ENCODE data around the gene LCE1E.

The LCE1E gene

GRCh38 chr1:152783095-152783494 lies 3.0 kb upstream of the LCE1E start:
- DNase-seq = no peak

DNA sequence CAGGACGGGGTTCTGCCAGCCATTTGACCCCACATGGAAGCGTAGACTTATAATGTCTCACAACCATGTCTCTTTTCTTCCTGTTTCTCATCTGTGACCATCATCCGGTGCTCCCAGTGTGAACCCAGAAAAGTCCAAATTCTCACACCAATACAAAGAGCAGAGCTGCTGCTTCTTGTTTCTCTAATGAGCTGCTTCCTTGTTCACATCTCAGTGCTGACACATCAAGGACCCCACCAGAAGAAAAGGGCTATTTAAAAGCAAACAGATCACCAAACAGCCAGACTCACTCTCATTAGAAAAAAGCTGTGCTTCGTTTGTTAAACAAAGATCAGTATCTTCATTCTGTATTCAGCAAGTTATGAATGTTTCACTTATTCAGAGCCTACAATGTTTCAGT lies 9.6 kb downstream of the LCE1E start:
- no peak for DNase-seq

DNA sequence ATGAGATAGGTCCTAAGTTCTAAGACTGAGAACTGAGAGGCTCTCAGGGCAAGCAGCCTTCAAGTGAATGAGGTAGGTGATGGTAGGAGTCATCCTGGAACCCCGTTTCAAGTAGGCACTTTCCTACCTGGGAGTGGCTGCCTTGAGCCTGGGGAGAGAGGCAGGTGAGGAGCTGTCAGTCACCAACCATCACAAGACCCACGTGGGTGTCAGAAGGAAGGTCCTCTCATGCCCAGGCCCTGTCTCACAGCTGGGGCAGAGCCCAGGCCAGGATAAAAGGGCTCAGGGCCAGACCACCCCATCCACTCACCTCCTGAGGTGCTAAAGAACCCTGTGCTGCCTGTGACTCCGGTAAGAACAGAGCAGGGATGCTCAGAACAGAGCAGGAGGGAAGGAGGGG lies 10.4 kb downstream of the LCE1E start, which contains the start of gene LCE1D:
TSS of gene LCE1D (plus strand) at position 301 of the 400 bp plus-strand sequence. CDS start 1,074 bp downstream, outside the sequence.
- DNase-seq = no peak

- DNase-seq = no peak
Observed at GRCh38 chr1:152801333-152801732, 15.3 kb downstream of the LCE1E start.

DNA sequence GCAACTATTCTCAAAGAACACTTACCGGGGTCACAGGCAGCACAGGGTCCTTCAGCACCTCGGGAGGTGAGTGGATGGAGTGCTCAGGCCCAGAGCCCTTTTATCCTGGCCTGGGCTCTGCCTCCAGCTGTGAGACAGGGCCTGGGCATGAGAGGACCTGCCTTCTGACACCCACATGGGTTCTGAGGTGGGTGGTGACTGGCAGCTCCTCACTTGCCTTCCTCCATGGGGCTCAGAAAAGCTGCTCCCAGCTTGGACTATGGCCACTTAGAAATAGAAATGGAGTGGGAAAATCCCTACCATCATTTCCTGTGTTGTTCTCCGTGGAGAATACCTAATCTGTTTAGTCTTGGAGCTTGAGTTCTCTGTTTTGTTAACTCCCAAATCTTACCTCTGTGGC lies 20.5 kb downstream of the LCE1E start, which contains the start of gene LCE1C:
TSS of gene LCE1C (minus strand) at position 76 of the 400 bp plus-strand sequence. CDS start 1,173 bp downstream, outside the sequence.
- DNase-seq = no peak

DNA sequence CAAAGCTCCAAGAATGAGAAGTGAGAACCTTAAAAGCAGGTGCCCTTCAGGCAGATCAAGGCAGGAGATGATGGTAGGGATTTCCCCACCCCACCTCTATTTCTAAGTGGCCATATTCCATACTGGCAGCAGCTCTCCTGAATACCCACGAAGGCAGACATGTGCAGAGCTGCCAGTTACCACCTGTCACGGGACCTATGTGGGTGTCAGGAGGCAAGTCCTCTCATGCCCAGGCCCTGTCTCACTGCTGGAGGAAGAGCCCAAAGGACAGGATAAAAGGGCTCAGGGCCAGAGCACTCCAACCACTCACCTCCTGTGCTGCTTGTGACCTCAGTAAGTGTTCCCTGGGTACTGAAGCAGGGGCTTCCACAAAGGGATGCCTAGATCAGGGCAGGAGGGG lies 25.0 kb downstream of the LCE1E start:
- no peak for DNase-seq

DNA sequence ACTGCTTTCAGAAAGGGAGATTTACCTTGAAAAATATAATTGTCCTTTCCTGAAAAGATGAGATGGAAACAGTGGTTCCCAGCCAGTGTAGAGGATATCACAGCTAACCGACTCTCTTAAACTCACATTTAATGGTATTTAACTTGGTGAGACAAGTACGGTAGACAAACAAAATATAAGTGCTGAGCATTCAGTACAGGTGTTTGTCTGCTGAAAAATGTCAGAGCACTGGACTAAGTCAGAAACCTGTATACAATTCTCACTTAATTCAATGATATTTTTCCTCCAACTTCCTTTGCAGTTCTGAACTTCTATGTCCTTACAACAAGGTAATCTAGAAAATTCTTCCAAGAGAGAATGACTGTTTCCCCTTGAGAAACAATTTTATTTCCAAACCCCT lies 25.6 kb downstream of the LCE1E start, which contains the start of gene LCE1B:
TSS of gene LCE1B (plus strand) at position 301 of the 400 bp plus-strand sequence. CDS start 476 bp downstream, outside the sequence.
- DNase-seq = no peak

DNA sequence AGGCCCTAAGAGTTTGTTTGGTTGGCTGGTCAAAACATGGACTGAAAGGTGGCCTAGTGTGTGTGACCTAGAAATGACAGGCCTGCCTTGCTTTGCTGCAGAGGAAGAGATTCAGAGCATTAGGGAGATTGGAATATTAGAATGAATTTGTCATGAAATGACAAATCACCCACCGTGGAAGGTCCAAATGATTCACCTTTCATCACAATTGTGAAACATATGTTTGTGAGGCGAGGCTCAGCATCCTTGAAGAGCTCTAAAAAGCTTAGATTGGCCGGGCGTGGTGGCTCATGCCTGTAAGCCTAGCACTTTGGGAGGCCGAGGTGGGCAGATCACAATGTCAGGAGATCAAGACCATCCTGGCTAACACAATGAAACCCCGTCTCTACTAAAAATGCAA lies 31.3 kb downstream of the LCE1E start:
- no peak for DNase-seq

DNA sequence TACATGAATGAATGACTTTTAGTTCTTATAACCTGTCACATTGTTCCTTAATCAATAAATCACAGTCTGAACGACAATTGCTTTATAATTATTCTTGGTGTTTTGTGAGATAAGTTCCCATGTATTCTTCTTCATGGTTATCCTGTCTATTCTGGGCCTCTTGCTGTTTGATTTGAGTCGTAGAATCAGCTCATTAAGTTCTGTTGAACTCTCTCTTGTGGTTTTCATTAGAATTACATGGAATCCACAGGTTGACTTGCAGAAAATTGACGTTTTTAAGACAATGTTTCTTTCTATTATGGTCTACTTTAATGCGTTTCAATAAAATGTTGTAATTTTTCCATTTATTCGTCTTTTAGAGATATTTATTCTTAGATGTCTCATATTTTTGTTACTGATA lies 37.2 kb downstream of the LCE1E start:
- DNase-seq = no peak

GRCh38 chr1:152824964-152825363 lies 38.9 kb downstream of the LCE1E start:
- no peak for DNase-seq

DNA sequence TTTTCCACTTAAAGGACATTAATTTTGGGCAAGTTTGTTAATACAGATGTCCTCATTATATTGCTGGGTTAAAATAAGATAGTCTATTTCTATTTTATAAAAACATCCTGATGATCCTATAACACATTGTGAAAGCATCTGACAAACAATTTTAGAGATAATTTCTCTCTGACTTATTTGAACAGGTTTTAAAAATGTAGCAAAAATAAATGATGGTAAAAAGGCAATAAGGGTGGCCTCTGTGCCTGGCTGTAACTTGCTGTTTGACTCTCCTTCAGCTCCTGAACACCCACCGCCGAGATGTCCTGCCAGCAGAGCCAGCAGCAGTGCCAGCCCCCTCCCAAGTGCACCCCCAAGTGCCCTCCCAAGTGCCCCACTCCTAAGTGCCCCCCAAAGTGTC lies 41.1 kb downstream of the LCE1E start, which contains the start of gene LCE1A:
TSS of gene LCE1A (plus strand) at position 301 of the 400 bp plus-strand sequence. CDS start at position 301, 0 bp downstream.
- no peak for DNase-seq

DNA sequence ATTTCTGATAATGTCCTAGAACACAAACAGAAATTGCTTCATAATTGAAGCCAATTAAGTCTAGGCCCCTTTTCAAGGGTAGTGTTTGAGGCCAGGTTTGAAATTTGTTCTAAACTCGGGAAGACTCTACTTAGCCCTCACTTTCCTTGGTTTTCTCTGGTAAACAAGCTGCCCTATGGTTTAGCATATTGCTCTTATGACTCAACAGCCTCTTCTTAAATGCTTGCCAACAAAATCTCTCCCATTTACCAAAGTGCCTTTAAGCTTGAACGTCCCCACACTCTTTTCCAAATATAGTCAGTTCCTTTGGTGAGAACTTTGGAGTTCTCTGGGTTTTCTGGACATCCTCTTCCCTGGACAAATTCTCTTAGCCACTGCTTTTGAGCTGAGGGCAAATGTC lies 50.8 kb downstream of the LCE1E start:
- DNase-seq = no peak
